ENCODE results near the gene NBEAL2.

GRCh38 chr3:47035645-47036044 is 56.2 kb downstream of the NBEAL2 start:
- TF ChIP-seq CTCF (IDR thresholded peaks at IDR 0.05; ENCODE audit: low read length), result no peak
- TF ChIP-seq EZH2 (IDR thresholded peaks at IDR 0.05; ENCODE audit: borderline replicate concordance, low read length), result no peak
